Neural cell (in vitro differentiated cells): ENCODE results near the gene CACNB2. TPM values are rescaled to one million over a fixed set of nuclear protein-coding genes. Genes with fewer than 3 reads are reported as not detected.

Experiments
- H2AFZ ChIP-seq: fragments of 200-600, 300-800 bp; sonication (generic), shearing (Covaris generic); 2 replicates; pipeline ENCODE4 v1.6.0; 2014; ENCODE audit warnings: low read depth, mild to moderate bottlenecking, antibody characterized with exemption, low read length, moderate library complexity
- H3F3A ChIP-seq: fragments of 200-600 bp; shearing (Covaris generic); 2 replicates; pipeline ENCODE4 v1.6.1; 2016; ENCODE audit warnings: mild to moderate bottlenecking, moderate library complexity, mixed read lengths, antibody characterized with exemption, low read length; ENCODE audit not compliant: insufficient read depth, poor library complexity, severe bottlenecking
- H3K27ac ChIP-seq: fragments of 200-600, 300-800 bp; sonication (generic), shearing (Covaris generic); 2 replicates; pipeline ENCODE4 v1.5.1; 2014; ENCODE audit warnings: mild to moderate bottlenecking, low read length, moderate library complexity
- H3K27me3 ChIP-seq: fragments of 300-800, 200-600 bp; sonication (generic), shearing (Covaris generic); 2 replicates; pipeline ENCODE4 v1.6.0; 2014; ENCODE audit warnings: mild to moderate bottlenecking, low read depth, low read length, moderate library complexity; ENCODE audit not compliant: insufficient read depth
- H3K36me3 ChIP-seq: fragments of 300-800, 200-600 bp; sonication (generic), shearing (Covaris generic); 2 replicates; pipeline ENCODE4 v1.5.1; 2014; ENCODE audit warnings: mild to moderate bottlenecking, antibody characterized with exemption, low read length, moderate library complexity; ENCODE audit not compliant: insufficient read depth
- H3K4me2 ChIP-seq: fragments of 300-800, 200-600 bp; sonication (generic), shearing (Covaris generic); 2 replicates; pipeline ENCODE4 v1.6.0; 2014; ENCODE audit warnings: mild to moderate bottlenecking, low read length
- H3K4me3 ChIP-seq: fragments of 300-800, 200-600 bp; sonication (generic), shearing (Covaris generic); 2 replicates; pipeline ENCODE4 v1.5.1; 2014; ENCODE audit warnings: mild to moderate bottlenecking, low read length, moderate library complexity
- H3K79me2 ChIP-seq: fragments of 200-600 bp; shearing (Covaris generic); replicated peaks from 2 replicates; pipeline ENCODE4 v1.6.0; 2014; ENCODE audit warnings: mild to moderate bottlenecking, low read length, moderate library complexity; ENCODE audit not compliant: insufficient read depth
- H3K9ac ChIP-seq: fragments of 300-800, 200-600 bp; sonication (generic), shearing (Covaris generic); 2 replicates; pipeline ENCODE4 v1.6.1; 2016; ENCODE audit warnings: mild to moderate bottlenecking, low read length, mixed read lengths
- H3K9me2 ChIP-seq: fragments of 200-600 bp; shearing (Covaris generic); 2 replicates; pipeline ENCODE4 v1.6.1; 2016; ENCODE audit warnings: mild to moderate bottlenecking, low read length, mixed read lengths; ENCODE audit not compliant: insufficient read depth
- H3K9me3 ChIP-seq: fragments of 200-600, 300-800 bp; sonication (generic), shearing (Covaris generic); 2 replicates; pipeline ENCODE4 v1.6.1; 2016; ENCODE audit warnings: mild to moderate bottlenecking, mixed run types, low read length, moderate library complexity, mixed read lengths
- H4K20me1 ChIP-seq: fragments of 200-600 bp; shearing (Covaris generic); 2 replicates; pipeline ENCODE4 v1.6.1; 2016; ENCODE audit warnings: mild to moderate bottlenecking, mixed run types; ENCODE audit not compliant: insufficient read depth
- CTCF ChIP-seq: fragments of 450-650 bp; IDR thresholded peaks from 2 replicates; pipeline ENCODE4 v1.5.1; 2014; ENCODE audit warnings: antibody characterized with exemption, mild to moderate bottlenecking, moderate library complexity; ENCODE audit not compliant: poor library complexity, severe bottlenecking
- EP300 ChIP-seq: fragments of 450-650 bp; conservative IDR thresholded peaks from 2 replicates; pipeline ENCODE4 v1.6.1; 2014; ENCODE audit warnings: antibody characterized with exemption, mild to moderate bottlenecking, moderate library complexity; ENCODE audit not compliant: poor library complexity, severe bottlenecking
- EZH2 ChIP-seq: fragments of 200-600, 300-800 bp; shearing (Covaris generic), sonication (generic); IDR thresholded peaks from 2 replicates; pipeline ENCODE4 v1.6.1; 2014; ENCODE audit warnings: antibody characterized with exemption, low read length, borderline replicate concordance, mild to moderate bottlenecking; ENCODE audit not compliant: insufficient read depth, poor library complexity, severe bottlenecking
- MXI1 ChIP-seq: fragments of 450-650 bp; conservative IDR thresholded peaks from 2 replicates; pipeline ENCODE4 v1.6.1; 2014; ENCODE audit warnings: antibody characterized with exemption, mild to moderate bottlenecking; ENCODE audit not compliant: poor library complexity, severe bottlenecking
- POLR2AphosphoS5 ChIP-seq: IDR thresholded peaks from 2 replicates; pipeline ENCODE4 v1.6.1; 2012
- RAD21 ChIP-seq: fragments of 450-650 bp; conservative IDR thresholded peaks from 2 replicates; pipeline ENCODE4 v1.6.1; 2014; ENCODE audit warnings: antibody characterized with exemption, mild to moderate bottlenecking, moderate library complexity
- REST ChIP-seq: IDR thresholded peaks from 2 replicates; pipeline ENCODE4 v1.6.1; 2012; ENCODE audit warnings: borderline replicate concordance
- SMC3 ChIP-seq: fragments of 450-650 bp; conservative IDR thresholded peaks from 2 replicates; pipeline ENCODE4 v1.6.1; 2014; ENCODE audit warnings: antibody characterized with exemption, mild to moderate bottlenecking, moderate library complexity; ENCODE audit not compliant: poor library complexity
- TAF1 ChIP-seq: IDR thresholded peaks from 2 replicates; pipeline ENCODE4 v1.6.1; 2012; ENCODE audit warnings: low read depth
- polyA plus RNA-seq: library from polyadenylated mRNA; depleted of rRNA; stranded (reverse); fragments of >200 nt; gene quantifications from 2 replicates; pipeline ENCODE4 v1.2.3, GENCODE V29; 2014

Gene CACNB2
- polyA plus RNA-seq, 1 donor from 2014 or later: 14.3 TPM

- Histone ChIP-seq H3K79me2 (no peaks in the 10 kb centered on the region), H2AFZ (no peak overlapping the region), H3K36me3 (no peaks in the 10 kb centered on the region), H3K9me3 (no peaks in the 10 kb centered on the region), H3K9me2 (no peaks in the 10 kb centered on the region), H3K4me2 (no peak overlapping the region), H3K4me3 (peak overlapping the region; percentile 19), H4K20me1 (no peaks in the 10 kb centered on the region), H3K27ac (peak overlapping the region; percentile 41), H3K9ac (no peak overlapping the region), H3K27me3 (no peaks in the 10 kb centered on the region), H3F3A (no peaks in the 10 kb centered on the region)
- TF ChIP-seq MXI1 (no peak), CTCF (no peak), REST (no peak), EP300 (no peak), EZH2 (no peak), TAF1 (no peak), RAD21 (no peak), POLR2AphosphoS5 (no peak), SMC3 (no peak)
Observed at GRCh38 chr10:18501629-18502028, 361.4 kb downstream of the CACNB2 start.

GRCh38 chr10:18504161-18504560 is 363.9 kb downstream of the CACNB2 start:
- TF ChIP-seq EZH2: no peak
- TF ChIP-seq RAD21: no peak
- TF ChIP-seq CTCF: no peak
- TF ChIP-seq SMC3: no peak
- TF ChIP-seq POLR2AphosphoS5: no peak
- no peak for TF ChIP-seq TAF1
- TF ChIP-seq EP300: no peak
- TF ChIP-seq MXI1: no peak
- TF ChIP-seq REST: no peak
- no peaks in the 10 kb centered on the region for H3K9me2 ChIP-seq
- H2AFZ ChIP-seq: no peak overlapping the region
- H3K36me3 ChIP-seq: no peaks in the 10 kb centered on the region
- H3K4me2 ChIP-seq: no peak overlapping the region
- no peaks in the 10 kb centered on the region for H3F3A ChIP-seq
- H3K9me3 ChIP-seq: no peaks in the 10 kb centered on the region
- no peaks in the 10 kb centered on the region for H3K79me2 ChIP-seq
- H3K27ac ChIP-seq: no peak overlapping the region
- H3K9ac ChIP-seq: no peak overlapping the region
- H4K20me1 ChIP-seq: no peaks in the 10 kb centered on the region
- no peak overlapping the region for H3K4me3 ChIP-seq
- no peaks in the 10 kb centered on the region for H3K27me3 ChIP-seq
